Type B pancreatic cell (in vitro differentiated cells): ENCODE data around the gene VPS33A. TPM values are rescaled to one million over a fixed set of nuclear protein-coding genes. Genes with fewer than 3 reads are reported as not detected.
"Not testable (repeated sequence)": the region's sequence is repeated elsewhere in the genome, so short reads cannot be mapped to it uniquely, and the experiment has no call there.

Experiments used
- DNase-seq: peaks from one replicate; pipeline ENCODE4 v3.0.0; 2021; ENCODE audit warnings: mixed read lengths; ENCODE audit not compliant: unreplicated experiment; ENCODE audit errors: extremely low spot score
- H3K27ac Mint-ChIP-seq: 2 replicates; pipeline ENCODE4 v1.8.0; 2021; ENCODE audit warnings: mild to moderate bottlenecking, mixed read lengths
- H3K27me3 Mint-ChIP-seq: 2 replicates; pipeline ENCODE4 v1.8.0; 2021; ENCODE audit warnings: mixed read lengths
- H3K36me3 Mint-ChIP-seq: 2 replicates; pipeline ENCODE4 v1.8.0; 2021; ENCODE audit warnings: mixed read lengths
- H3K4me1 Mint-ChIP-seq: one replicate; pipeline ENCODE4 v1.8.0; 2021; ENCODE audit warnings: mixed read lengths; ENCODE audit not compliant: unreplicated experiment
- H3K4me3 Mint-ChIP-seq: 2 replicates; pipeline ENCODE4 v1.8.0; 2021; ENCODE audit warnings: mild to moderate bottlenecking, mixed read lengths
- H3K9me3 Mint-ChIP-seq: 2 replicates; pipeline ENCODE4 v1.8.0; 2021; ENCODE audit warnings: mixed read lengths
- CTCF ChIP-seq: fragments of 200-600 bp; sonication (generic); conservative IDR thresholded peaks from 2 replicates; pipeline ENCODE4 v1.5.0; 2021; ENCODE audit warnings: antibody characterized with exemption, mild to moderate bottlenecking
- total RNA-seq: library from RNA; stranded (reverse); gene quantifications from 2 replicates; pipeline ENCODE4 v1.2.1, GENCODE V29; 2021; ENCODE audit warnings: low replicate concordance

Gene VPS33A
- total RNA-seq, 1 donor from 2014 or later, result 33.0 TPM

GRCh38 chr12:122204167-122205052 is 61.9 kb downstream of the VPS33A start:
- peaks cover 4% of the 10 kb centered on the region for H3K4me1 Mint-ChIP-seq
- no peak for TF ChIP-seq CTCF
- H3K4me3 Mint-ChIP-seq, result peak overlapping the region; percentile 92
- H3K9me3 Mint-ChIP-seq, result no peaks in the 10 kb centered on the region
- H3K36me3 Mint-ChIP-seq, result peaks cover 13% of the 10 kb centered on the region
- H3K27ac Mint-ChIP-seq, result peak overlapping the region; percentile 49
- no peak for DNase-seq
- H3K27me3 Mint-ChIP-seq, result peaks cover 46% of the 10 kb centered on the region

GRCh38 chr12:122203301-122204166 is 62.8 kb downstream of the VPS33A start, which contains the start of gene B3GNT4:
Gene B3GNT4, plus strand, starts transcription at chr12:122203709. Its CDS starts 910 bp downstream, at chr12:122204619.
- no peak for TF ChIP-seq CTCF
- Mint-ChIP-seq H3K9me3 (no peaks in the 10 kb centered on the region), H3K4me1 (peaks cover 4% of the 10 kb centered on the region), H3K36me3 (peaks cover 10% of the 10 kb centered on the region), H3K27ac (peak within 1 kb of the TSS; percentile 56), H3K4me3 (peak within 1 kb of the TSS; percentile 92), H3K27me3 (peaks cover 45% of the 10 kb centered on the region)
- no peak for DNase-seq

- H3K4me3 Mint-ChIP-seq, result peak overlapping the region; percentile 87
- not testable (repeated sequence) for H3K9me3 Mint-ChIP-seq, H3K36me3 Mint-ChIP-seq, DNase-seq, H3K4me1 Mint-ChIP-seq
- H3K27ac Mint-ChIP-seq, result peak overlapping the region; percentile 56
- peaks cover 47% of the 10 kb centered on the region for H3K27me3 Mint-ChIP-seq
Measured at GRCh38 chr12:122202811-122203210, 63.5 kb downstream of the VPS33A start.

GRCh38 chr12:122202017-122202416 is 64.3 kb downstream of the VPS33A start:
- H3K4me1 Mint-ChIP-seq, result peaks cover 10% of the 10 kb centered on the region
- H3K27ac Mint-ChIP-seq, result no peak overlapping the region
- H3K36me3 Mint-ChIP-seq, result no peaks in the 10 kb centered on the region
- TF ChIP-seq CTCF, result no peak
- no peaks in the 10 kb centered on the region for H3K9me3 Mint-ChIP-seq
- H3K27me3 Mint-ChIP-seq, result peaks cover 52% of the 10 kb centered on the region
- no peak for DNase-seq
- peak overlapping the region; percentile 8 for H3K4me3 Mint-ChIP-seq

GRCh38 chr12:122201381-122201780 is 64.9 kb downstream of the VPS33A start:
- Mint-ChIP-seq H3K4me1 (peaks cover 10% of the 10 kb centered on the region), H3K4me3 (peak overlapping the region; percentile 8), H3K27me3 (peaks cover 47% of the 10 kb centered on the region), H3K27ac (no peak overlapping the region), H3K36me3 (no peaks in the 10 kb centered on the region), H3K9me3 (no peaks in the 10 kb centered on the region)
- no peak for TF ChIP-seq CTCF
- no peak for DNase-seq
